Panc1 (cell line): Measurements from ENCODE around the gene C5orf46.

Experiments
- CTCF ChIP-seq: fragments of 450-650 bp; IDR thresholded peaks from 2 replicates; pipeline ENCODE4 v1.5.1; 2017; ENCODE audit warnings: mild to moderate bottlenecking
- POLR2AphosphoS5 ChIP-seq: IDR thresholded peaks from 2 replicates; pipeline ENCODE4 v1.6.1; 2012; ENCODE audit warnings: mild to moderate bottlenecking, low read depth, low read length, moderate library complexity

GRCh38 chr5:147880487-147880886 lies 25.9 kb downstream of the C5orf46 start:
- TF ChIP-seq POLR2AphosphoS5 (no peak), CTCF (no peak)
